GM12801 (cell line): ENCODE measurements around the gene NUDCD2.

Experiments
- TF ChIP-seq, protein P1 (sequence below): IDR thresholded peaks from one replicate; pipeline ENCODE4 v1.5.1; 2011; ENCODE audit warnings: control low read depth; ENCODE audit not compliant: insufficient read length; ENCODE audit errors: extremely low read depth

NUDCD2 gene

DNA sequence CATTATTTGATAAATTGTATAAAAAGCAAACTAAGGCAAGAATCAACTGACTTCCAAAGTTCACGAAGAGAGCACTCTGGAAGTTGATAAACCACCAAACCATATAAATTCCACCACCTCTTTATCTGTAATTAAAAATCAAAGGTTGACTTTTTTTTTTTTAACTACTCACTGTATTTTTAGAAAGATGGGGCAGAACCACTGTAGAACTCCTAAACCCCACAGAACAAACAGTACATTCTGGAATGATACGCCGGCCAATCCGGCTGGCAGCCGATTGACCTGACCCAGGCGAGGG is 22.9 kb downstream of the NUDCD2 start:
- TF ChIP-seq, protein P1, sequence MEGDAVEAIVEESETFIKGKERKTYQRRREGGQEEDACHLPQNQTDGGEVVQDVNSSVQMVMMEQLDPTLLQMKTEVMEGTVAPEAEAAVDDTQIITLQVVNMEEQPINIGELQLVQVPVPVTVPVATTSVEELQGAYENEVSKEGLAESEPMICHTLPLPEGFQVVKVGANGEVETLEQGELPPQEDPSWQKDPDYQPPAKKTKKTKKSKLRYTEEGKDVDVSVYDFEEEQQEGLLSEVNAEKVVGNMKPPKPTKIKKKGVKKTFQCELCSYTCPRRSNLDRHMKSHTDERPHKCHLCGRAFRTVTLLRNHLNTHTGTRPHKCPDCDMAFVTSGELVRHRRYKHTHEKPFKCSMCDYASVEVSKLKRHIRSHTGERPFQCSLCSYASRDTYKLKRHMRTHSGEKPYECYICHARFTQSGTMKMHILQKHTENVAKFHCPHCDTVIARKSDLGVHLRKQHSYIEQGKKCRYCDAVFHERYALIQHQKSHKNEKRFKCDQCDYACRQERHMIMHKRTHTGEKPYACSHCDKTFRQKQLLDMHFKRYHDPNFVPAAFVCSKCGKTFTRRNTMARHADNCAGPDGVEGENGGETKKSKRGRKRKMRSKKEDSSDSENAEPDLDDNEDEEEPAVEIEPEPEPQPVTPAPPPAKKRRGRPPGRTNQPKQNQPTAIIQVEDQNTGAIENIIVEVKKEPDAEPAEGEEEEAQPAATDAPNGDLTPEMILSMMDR, result no peak

DNA sequence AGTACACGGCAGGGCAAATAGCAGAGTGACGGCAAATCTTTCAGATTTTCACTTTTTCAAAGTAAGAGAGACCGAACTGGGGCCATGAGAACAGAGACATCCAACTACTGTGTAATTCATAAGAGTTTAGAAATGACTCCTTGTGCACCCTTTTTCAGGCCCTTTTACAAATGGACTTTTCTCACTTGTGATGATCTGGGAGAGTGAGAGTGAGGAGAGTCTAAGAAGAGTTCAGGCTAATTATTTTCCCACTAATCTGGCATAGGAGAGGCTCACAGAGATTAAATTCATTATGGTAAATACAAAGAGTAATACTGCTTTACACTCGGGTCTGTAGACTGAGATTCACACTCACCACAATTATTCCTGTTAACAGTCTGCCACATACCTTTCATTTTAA is 23.4 kb downstream of the NUDCD2 start:
- TF ChIP-seq, protein P1, result no peak

GRCh38 chr5:163434401-163434866 is 25.5 kb downstream of the NUDCD2 start:
- TF ChIP-seq, protein P1, result no peak

DNA sequence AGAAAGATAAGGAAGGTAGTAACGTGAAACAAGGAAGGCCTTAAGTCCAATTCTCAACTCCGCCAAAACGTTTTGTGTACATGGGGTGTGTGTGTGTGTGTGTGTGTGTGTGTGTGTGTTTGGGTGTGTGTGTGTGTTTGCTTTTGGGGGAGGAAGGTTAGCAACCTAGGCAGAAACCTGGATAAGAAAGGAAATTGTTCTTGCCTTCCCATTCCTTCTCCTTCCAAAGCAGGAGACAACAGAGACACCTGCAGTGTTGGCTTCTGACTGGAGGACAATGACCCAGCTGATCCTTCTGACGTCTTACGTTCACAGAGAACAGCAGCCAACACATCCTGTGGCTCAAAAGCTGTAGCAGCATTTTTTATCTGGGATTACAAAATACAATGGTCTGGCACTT is 26.6 kb downstream of the NUDCD2 start:
- TF ChIP-seq, protein P1, result no peak

DNA sequence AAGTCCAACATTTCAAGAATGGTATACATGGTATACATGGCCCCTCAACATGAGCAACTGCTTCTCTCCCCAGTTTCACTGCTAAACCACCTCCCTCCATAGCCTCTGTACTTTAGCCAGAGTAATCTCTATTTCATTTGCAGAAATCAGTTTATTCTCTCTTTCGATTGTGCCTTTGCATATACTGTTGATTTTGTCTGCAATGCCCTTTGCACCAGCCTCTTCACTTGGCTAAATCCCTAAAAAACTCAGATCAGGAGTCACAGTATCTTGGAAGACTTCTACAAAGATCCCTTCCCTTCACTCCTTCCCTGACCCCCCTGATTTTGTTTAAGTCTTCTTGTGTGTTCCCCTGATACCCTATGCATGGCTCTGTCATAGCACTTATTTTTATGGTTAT is 27.4 kb downstream of the NUDCD2 start:
- TF ChIP-seq, protein P1, result no peak

DNA sequence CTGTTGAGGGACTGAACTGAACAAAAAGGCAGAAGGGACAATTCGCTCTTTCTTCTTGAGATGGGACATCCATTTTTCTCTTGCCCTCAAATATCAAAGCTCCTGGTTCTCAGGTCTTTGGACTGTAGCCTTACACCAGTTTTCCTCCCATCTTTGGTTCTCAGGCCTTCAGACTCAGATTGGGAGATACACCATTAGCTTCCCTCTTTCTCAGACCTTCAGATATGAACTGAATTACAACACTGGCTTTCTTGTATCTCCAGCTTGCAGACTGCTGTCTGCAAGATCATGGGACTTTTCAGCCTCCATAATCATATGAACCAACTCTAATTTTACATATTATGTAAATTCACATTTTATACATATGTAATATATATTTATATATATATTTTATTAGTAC is 35.1 kb downstream of the NUDCD2 start:
- TF ChIP-seq, protein P1, result no peak

- TF ChIP-seq, protein P1, result no peak
Observed at GRCh38 chr5:163410505-163410904, 49.4 kb downstream of the NUDCD2 start.

DNA sequence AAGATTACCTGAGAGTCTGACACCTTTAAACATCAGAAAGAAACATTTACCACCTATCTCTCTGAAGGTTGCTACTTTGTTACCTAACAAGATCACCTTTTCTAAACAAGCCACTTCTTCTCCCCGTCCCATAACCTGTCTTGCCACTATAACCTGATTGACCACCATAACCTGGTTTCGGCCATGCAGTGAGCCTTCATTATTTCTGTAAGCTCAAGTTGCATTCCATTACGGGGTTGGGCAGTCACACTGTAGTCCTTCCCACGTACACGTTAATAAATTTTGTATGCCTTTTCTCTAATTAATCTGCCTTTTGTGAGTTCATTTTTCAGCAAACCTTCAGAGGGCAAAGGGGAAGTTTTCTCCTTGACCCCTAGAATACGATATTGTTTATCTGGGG is 50.5 kb downstream of the NUDCD2 start:
- TF ChIP-seq, protein P1, result no peak
